NCI-H748 treated with DMSO at 0.1 percent for 48 hours (cell line): ENCODE results near the gene ATP6V1B1.

Experiments
- DNase-seq: peaks from one replicate; lab custom pipeline; 2025; lab: John Stamatoyannopoulos, UW

Gene ATP6V1B1

DNA sequence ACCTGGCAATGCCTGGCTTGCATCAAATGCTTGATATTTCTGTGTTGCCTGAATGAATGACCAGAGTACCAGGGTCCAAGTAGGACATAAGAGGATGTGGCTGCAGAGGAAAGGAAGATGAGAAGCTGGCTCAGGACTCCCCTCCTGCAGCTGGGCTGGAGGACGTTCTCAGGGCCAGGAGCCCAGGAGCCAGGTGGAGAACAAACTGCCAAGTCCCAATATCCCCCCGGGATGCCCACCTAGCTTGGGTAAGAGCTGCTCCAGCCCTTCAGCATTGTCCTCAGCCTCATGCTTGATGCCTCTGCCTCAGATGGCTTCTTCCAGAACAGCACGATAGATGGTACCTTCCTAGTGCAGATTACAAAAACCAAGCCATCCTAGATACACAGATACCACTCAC is 8.6 kb upstream of the ATP6V1B1 start:
- DNase-seq = no peak

DNA sequence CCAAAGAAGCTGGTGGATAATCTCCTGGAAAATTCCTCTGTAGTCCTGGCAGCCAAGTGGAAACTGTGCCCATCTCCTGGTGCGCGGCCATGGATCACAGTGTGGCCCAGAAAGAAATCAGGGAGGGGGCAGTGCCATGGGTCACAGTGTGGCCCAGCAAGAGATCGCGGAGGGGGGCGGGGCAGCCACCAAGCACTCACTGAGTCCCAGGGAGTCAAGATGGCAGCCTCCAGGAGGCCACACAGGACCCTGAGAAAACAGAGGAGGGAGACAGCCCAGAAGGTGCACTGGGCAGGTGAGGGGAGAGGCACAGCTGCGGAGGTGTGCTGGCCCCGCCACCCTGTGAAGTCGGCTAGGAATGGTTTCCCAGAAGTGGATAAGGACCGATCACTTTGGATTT is 8.1 kb upstream of the ATP6V1B1 start:
- DNase-seq = no peak

DNA sequence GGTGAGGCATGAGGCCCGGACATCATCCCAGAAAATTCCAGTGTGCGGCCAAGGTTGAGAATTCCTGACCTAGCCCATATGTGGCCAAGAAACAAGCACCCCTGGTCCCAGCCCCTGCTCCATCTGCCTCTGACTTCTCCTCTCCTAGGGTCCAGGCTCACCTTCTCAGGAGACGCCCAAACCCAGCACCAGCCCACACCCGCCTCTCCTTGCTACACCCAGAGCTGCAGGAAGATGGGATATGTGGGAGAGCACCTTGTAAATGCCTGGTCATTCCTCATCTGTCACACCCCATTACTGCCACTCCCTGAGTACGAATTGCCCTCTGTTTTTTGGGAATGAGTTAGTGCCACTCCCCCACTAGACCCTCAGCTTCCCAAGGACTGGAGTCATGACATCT is 7.3 kb upstream of the ATP6V1B1 start:
- no peak for DNase-seq

DNA sequence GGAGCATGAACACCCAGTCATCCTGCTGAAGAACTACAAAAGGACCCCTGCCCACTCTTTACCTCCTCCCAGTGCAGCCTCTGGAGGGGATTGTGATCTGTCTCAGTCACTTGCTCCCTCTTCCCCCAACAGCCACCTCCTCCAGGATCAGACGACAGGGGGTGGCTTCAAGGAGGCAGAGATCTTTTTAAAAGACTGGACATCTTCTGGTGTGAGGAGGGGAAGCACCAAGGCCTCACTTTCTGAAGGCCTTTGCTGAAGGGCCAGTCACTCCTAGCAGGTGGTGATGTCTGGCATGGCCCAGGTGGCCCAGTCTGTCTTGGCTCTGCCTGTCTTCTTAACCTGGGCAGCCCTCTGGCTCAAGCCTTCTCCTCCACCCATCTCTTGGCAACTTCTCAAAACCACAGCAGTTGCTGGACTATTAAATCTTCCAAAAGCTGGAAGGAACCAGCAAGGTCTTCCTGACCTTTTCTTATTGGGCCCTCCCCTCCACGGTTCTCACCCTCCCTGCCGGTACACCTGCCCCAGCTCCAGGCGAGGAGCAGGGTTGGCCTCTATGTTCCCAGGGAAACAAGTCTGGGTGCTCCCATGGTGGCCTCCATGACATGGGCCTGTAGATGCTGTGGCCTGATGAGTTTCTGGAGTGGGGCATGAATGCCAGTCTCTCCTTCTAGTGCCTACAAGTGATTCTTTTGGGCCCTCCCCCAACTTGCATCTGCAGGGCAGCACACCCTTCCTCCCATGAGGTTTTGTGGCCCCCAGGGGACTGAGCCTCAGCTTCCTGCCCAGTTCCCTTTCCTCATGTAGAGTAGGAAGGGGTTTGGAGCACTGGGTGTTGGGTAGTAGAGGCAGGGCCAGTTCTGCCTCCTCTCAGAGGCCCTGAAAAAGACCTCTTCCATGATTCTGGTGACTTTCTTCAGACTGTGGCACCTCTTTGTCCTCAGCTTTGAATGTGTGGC is 5.0 kb upstream of the ATP6V1B1 start:
- no peak for DNase-seq

DNA sequence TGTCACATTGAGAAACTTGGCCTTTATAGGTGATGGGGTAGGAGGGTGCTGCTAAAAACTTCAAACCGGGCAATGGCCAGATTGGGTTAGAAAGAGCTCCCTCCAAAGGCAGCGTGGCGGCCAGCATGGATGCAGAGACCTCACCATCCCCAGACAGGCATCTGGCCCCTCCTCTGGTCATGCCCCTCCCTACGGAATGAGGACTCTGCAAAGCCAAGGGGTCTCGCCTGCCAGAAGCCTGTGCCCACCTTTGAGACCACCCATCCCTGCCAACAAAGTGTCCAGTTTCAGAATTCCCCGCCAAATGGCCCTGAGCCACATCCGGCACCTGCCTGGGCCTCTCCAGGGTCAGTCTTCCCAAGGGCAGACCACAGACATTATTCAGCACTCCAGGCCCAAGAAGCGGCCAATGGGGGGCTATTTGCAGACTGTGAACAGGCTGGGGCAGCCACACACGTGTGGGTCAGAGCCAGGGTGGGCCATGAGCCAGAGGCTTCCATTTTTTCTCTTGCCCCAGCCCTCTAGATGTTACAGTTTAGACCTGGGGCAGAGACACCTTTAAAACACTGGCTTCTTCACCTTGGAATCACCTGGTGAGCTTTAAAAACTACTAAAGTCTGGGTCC is 4.2 kb upstream of the ATP6V1B1 start:
- DNase-seq = no peak

DNA sequence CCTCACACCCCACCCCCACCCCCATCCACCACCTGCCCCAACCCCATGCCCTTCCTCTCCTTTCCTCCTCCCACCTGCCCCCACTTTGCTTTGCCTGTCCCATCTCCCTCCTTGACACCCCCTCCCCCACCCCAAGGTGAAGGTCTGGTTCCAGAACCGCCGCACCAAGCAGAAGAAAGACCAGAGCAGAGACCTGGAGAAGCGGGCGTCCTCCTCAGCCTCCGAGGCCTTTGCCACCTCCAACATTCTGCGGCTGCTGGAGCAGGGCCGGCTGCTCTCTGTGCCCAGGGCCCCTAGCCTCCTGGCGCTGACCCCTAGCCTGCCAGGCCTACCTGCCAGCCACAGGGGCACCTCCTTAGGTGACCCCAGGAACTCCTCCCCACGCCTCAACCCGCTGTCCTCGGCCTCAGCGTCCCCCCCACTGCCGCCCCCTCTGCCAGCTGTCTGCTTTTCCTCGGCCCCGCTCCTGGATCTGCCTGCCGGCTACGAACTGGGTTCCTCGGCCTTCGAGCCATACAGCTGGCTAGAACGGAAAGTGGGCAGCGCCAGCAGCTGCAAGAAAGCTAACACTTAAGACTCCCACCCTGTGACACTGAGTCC is 3.0 kb upstream of the ATP6V1B1 start:
- no peak for DNase-seq

DNA sequence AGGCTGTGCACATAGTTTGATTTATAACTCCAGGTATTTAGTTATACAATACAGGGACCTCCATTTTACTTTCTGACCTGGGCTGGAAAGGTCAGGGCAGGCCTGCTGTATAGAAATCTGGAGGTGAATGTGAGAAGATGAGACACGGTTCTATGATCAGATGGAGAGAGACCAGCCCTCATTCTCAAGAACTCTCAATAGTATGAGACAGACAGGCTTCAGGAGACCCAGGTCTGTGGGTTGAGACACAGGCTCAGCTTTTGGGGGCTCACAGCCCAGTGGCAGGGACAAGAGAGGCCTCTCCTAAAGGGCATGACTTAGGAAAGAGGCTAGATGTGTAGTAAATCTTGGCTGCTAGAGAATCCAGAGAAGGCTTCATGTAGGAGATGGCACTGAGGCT is 719 bp upstream of the ATP6V1B1 start:
- no peak for DNase-seq

DNA sequence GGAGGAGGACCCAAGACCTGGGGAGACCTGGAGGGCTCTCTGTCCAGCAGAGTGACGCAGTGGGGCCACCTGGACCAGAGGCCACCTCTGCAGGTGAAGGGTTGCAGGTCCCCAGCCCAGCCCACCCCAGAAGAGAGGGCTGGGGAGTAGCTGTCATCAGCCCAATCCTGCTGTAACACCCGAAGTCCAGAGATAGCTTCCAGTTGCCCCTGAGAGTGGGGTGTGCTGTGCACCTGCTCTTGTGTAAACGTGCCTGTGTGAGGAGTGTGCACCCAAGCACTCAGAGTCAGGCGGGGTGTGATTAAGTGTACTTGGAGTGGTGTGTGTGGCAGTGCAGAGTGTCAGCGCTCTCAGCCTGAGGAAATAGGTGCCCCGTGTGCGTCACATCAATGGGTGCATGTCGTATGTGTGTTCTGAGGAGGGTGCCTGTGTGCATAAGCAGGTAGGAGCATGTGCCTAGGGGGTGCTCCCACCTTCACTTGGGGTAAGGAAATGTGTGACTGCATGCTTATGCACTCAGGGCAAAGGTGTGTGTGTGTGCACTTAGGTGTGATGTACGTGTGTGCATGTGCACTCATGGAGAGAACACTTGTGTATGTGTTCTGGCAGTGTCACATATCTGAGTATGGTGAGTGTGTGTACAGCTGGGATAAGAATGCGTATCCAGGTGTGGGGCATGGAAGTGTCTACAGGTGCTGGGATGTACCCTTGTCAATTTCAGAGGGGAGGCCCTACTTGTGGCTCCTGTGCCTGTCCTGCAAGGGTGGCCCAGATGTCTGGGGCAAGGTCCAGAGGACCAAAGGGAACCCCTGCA is 672 bp downstream of the ATP6V1B1 start:
- no peak for DNase-seq

DNA sequence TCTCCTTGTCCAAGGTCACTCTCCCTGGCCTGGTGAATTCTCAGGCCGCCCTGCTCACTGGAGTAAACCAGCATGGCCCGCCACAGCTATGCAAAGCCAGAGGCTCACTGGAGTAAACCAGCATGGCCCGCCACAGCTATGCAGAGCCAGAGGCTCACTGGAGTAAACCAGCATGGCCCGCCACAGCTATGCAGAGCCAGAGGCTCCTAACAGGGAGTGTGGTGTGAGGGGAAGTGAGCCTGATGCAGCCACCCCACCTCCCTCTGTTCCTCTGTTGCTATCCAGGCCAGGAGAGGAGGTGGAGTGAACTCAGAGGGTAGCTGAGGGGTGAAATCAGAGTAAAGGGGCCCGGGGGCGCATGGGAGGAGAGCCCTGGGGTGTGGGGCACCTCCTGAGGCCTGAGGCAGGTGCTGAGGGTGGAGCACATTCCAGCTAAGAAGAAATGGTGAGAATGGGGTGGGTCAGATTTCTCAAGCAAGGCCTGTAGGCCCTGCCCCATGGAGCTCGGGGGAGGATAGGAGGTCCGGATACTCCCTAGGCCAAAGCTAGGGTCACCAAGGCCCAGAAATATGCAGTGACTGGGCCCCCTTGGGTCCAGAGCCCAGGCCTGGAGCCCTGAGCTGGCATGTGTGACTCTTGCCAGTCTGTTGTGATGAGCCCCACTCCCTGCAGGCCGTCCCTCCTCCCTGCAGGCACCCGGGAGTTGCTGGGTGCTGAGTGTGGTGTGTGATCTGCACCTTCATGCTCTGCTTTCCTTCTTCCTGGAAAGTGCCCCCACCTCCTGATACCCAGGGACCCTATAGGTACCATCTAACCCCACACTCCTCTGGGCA is 1.5 kb downstream of the ATP6V1B1 start:
- DNase-seq = no peak

DNA sequence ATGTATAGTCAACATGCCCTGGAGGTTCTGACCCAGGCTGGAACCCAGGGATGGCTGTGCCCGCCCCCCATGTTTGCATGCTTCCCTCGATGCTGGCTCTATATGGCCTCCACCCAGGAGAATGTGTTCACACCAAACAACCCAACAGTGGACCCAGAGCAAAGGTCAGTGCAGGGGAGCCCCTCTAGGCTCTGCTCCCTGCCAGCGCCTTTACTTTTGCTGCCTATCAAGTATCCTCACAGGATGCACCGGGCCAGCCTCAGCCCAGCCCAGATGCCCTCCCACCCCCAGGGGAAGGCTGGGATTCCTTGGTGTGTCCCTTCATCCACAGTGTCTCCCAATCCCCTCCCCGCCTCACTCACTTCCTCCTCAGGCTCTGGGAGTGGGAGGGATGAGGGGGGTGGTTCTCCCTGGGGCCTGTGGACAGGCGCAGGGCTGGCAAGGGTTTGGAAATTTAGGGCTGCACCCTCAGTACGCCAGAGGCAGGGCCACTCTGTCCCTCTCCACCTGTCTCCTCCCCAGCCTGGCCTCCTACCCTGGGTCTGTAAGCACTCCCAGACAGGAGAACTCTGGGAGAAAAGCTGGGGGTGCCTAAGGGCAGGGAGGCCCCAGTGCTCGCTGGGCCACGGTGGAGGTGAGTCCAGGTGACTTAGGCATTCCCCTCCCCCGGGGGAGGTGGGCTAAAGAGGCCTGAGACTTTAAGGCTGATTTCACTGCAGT is 2.3 kb downstream of the ATP6V1B1 start:
- DNase-seq = no peak

DNA sequence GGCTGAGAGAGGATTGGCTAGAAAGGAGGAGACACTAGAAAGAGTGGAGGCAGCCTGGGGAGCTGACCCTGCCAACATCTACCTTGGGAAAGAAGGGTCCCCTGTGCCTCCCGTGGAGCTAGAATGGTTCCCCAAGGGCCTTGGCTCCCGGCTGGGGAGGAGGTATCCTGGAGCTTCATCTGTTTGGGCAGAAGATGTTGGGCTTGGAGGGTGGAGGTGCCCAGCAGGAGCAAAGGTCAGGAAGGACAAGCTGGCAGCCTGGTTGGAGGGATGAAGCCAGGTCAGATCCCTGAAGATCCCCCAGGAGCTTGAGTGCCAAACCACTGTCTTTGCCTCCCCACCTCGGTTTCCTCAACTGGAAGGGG is 2.9 kb downstream of the ATP6V1B1 start:
- DNase-seq = no peak

DNA sequence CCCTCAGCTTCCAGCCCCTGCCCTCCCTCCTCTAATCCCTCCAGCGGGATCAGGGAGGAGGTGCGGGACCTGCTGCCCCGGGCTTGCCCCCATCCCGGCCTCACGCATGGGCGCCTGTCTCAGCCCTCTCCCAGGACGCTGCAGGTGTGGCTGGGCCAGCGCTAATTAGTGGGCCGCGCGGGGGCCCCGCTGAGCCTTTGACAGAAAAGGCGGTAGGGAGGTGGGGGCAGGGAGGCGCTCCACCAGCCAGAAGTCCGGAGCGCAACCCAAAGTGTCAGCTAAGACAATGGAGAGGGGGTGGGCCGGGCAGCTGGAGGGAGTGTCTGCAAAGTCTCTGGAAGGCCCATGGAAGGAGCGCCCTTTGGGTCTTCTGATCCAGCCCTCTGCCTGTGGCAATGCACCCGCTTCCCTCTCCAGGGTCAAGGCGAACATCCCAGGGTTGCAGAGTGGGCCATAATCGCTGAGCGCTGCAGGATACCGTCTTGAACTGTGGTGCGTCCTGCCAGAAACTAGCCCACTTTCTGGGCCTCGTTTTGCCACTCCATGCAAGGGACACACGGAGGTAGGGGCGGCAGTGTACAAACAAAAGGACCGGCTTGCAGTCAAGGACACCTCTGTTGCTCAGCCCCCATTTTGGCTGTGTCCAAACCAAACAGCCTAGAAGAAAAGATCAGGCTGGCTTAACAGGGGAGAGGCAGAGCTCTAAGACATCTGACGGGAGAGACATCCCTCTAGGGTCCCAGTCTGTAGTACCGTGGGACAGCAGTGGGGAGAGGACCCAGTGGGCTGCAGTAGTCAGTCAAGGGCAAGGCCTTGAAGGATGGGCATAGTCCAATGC is 3.5 kb downstream of the ATP6V1B1 start:
- DNase-seq = no peak

DNA sequence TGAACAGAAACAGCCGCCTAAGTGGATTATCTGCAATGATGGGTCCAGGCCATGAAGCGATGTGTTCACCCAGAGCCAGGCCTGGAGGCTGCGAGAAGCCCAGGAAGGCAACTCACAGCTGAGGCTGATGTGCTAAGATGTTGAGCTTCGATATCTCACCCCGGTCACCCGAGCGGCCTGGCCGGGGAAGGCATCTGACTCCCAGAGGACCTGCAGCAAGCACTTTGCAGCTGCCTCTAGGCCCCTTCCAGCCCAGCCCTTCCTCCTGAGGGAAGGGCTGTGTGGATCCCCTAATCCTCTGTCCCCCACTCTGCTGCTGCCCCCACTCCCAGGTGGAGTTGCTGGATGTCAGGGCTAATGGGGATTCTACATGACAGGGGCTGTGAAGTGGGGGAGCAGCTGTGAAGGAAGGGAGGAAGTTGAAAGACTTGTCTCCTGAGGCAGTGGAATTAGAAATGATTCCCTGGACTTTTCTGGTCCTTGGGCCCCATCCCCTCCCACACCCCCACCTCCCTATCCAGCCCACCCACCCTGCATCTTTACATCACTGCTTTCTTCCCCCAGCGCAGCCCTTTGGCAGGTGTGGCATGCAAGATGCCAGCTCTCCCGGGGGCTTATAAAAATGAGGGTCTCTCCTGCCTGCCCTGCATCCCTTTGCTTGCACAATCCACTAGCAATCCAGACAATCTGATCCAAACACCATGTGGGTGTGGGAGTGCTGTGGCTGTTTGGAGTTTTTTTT is 4.3 kb downstream of the ATP6V1B1 start:
- DNase-seq = no peak

DNA sequence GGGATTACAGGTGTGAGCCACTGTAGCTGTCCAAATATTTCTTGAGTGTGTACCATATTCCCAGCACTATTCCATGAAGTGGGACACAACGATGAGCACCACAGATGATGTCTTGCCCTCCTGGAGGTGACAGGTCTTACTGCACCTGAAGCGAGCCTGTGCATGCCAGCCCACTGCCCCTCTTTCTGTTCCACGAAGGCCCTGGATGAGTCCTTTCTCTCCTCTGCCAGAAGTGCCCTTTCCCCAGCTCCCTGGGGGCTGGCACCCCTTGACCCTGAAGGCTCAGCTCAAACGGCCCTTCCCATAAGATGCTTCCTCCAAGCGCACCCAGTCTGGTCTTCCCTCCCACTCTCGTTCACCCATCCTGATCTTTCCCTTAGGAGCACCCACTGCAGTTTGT is 5.5 kb downstream of the ATP6V1B1 start:
- DNase-seq = no peak

DNA sequence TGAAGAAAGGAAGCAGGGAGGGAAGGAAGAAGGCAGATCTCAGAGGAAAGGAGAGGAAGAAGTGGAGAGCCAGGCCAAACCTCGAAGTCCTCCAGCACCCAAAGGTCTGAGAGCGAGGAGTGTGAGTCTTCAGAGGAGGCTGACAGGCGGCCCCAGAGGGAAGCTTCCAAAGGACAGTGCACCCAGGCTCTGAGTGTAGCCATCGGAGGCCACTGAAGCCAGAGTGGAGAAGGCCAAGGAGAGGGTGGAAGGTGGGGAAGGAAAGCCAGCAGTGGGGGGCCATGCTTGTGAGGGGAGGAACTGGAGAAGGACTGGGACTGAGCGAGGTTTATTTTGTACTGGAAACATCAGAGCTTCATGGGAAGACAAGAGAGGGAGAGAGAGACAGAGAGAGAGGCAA is 6.0 kb downstream of the ATP6V1B1 start:
- no peak for DNase-seq

DNA sequence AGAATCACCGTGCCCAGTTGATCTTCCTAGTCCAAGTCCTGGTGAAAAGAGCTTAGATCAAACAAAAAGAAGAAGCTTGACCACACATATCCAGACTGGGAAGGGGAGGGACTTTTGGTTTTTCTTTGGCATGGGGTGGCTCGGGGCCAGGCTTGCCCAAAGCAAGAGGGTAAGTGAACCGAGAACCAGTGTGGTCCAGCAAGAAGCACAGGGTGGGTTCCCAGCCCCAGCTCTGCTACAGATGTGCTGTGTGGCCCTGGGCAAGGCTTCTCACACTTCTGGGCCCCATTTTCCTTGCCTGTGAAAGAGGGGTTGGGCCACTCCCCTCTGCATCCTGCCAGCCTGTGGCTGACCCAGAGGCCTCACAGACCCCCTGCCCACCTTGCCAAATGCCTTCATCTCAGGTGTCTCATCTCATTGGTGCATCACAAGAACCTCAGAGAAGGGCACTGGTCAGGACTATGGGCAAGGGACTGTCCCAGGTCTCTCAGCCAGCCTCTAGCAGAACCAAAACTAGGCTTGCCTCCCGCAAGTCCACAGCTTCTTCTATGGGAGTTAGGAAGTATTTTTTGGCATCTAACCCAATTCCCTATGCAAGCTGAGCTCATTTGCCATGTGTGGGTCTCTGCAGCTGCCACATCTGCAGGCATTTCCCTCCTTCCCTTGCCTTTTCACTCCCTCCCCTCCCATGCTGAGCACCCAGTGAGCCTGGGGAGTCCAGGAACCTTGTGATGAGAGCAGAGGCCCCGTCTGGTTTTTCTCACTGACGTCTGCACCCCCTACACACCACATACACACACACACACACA is 6.9 kb downstream of the ATP6V1B1 start:
- DNase-seq = no peak

DNA sequence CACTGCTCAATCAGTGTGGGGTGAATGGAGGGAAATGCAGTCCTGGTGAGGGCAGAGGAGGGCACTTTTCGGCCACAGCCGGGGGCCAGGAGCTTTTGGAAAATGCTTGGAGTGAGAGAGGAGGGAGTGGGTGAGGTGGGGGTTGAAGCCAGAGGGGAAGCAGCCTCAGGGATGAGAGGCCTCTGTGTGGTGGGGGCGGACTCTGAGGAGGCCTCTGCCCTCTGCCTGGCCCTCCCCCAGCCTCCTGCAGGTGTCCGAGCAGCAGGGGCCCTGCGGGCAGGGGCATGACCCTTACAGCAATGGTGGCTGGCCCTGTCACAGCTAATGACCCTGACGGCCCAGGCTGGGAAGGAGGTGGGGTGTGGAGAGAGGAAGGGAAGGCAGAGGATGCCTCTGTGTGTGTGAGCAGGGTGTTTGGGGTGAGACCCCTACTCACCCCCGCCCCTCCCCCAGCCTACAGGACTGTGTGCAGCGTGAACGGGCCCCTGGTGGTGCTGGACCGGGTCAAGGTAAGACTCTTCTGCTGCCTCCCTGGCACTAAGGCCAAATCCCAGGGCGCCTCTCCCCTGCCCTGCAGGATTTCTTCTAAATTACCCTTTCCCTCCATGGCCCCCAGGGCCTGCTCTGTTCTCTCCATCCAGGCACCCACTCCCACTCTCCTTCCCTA is 7.6 kb downstream of the ATP6V1B1 start:
- DNase-seq = no peak
